Measurements from ENCODE around the gene LILRB3. TPM values are rescaled to one million over a fixed set of nuclear protein-coding genes. Genes with fewer than 3 reads are reported as not detected.
A peak's percentile ranks its signal among the peaks of the same experiment; 100 is the strongest.

Gene LILRB3
- total and polyA plus RNA-seq, 2 of the 4 experiments (the other 2 are of a cell fraction) = not detected

DNA sequence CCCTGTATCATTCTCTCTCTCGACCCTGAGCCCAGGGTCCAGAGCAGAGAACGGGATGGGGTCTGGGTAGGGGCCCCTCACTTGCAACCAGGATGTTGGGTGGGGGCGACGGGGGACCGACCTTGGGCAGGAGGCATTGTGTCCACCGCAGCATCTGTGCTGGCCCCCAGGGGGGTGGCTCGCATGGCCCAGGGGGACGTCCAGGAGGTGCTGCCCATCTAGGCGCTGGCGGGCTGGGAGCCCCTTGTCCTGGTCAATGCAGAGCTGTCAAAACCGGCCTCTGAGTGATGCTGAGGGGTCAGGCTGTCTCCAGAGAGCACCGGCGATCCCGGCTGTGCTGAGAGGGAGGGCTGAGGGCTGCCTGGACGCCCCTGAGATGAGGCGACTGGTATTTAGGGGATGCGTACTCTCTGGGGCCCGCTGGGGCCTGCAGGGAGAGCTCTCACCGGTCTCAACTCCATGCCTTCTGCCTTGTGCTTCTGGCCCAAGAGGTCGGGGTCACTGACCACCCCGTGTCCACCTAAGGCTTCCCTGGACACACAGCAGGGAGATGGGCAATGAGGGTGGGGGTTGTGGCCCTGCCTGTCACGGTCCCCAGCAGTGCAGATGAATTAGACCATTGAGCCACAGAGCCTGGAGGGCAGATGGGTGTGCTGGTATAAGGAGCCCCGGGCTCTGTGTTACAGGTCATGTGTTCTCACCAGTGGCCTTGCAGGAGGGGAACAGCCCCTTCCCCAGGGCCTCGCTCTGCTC, 13.6 kb downstream of the LILRB3 start:
- H3K27me3 ChIP-seq (ENCODE audit: control insufficient read depth, insufficient read depth, low read length) = no peaks in the 10 kb centered on the region
- H3K4ac ChIP-seq (ENCODE audit: low read depth, low read length) = peak overlapping the region; percentile 17
- no peak overlapping the region for H3K14ac ChIP-seq (replicated peaks; ENCODE audit: low read depth, low read length)
- peak overlapping the region; percentile 48; the same call in 1 of the 2 replicates for H3K27ac ChIP-seq (ENCODE audit: insufficient read depth, low read length)
- H3K9me1 ChIP-seq (ENCODE audit: insufficient read depth, low read length) = peaks cover 27% of the 10 kb centered on the region
- no peaks in the 10 kb centered on the region for H3K9me3 ChIP-seq (ENCODE audit: control insufficient read depth, insufficient read depth, low read length)
- no peak overlapping the region for H3K4me3 ChIP-seq (ENCODE audit: insufficient read depth, low read depth, low read length)
- in situ Hi-C loops (cut with MboI; ENCODE audit: low sequenced_read_pairs) (loop anchor here (10.0 kb wide), 1 partner anchor 246 kb away; no protein-coding TSS in a partner anchor), dilution Hi-C loops (cut with HindIII; ENCODE audit: low sequenced_read_pairs, unreplicated experiment) (no loop called here), intact Hi-C loops (cut with micrococcal nuclease) (no loop called here)
- no TSS peak for BruUV-seq (replicated peaks)
- peaks cover 30% of the 10 kb centered on the region for H3K4me1 ChIP-seq (ENCODE audit: control insufficient read depth, insufficient read depth, low read length)
- H3K4me2 ChIP-seq (ENCODE audit: low read depth, low read length) = no peak overlapping the region; the same call in 1 of the 2 replicates
- peaks cover 6 to 68% of the 10 kb centered on the region in 2 experiments for H3K79me1 ChIP-seq (ENCODE audit: low read depth in 1 of 2, low read length in 2 of 2)
- H4K91ac ChIP-seq (ENCODE audit: insufficient read depth, low read depth, low read length) = no peak overlapping the region
- H2BK120ac ChIP-seq (ENCODE audit: low read depth, low read length) = no peak overlapping the region
- ChIA-PET POLR2A (ENCODE audit: unreplicated experiment) (interaction anchor here (1.5 kb wide), 1 partner anchor 19 kb away, joined by 6 read pairs; the partner anchor contains the start of gene MBOAT7), CTCF (interaction anchor here (0.5 to 1.0 kb wide), 2 partner anchors 41 to 400 kb away, joined by 3 to 4 read pairs; no protein-coding TSS in a partner anchor)
- no peak overlapping the region for H4K5ac ChIP-seq (ENCODE audit: low read depth, low read length)
- peak overlapping the region; percentile 0 for H2BK5ac ChIP-seq (ENCODE audit: low read depth, low read length, poor library complexity, severe bottlenecking)
- ATAC-seq (ENCODE audit: low read depth) = peak; percentile 34
- peaks cover 70% of the 10 kb centered on the region for H4K20me1 ChIP-seq (ENCODE audit: insufficient read depth, low read length)
- H2BK20ac ChIP-seq (ENCODE audit: low read depth, low read length) = no peak overlapping the region
- no peak overlapping the region for H3K56ac ChIP-seq (ENCODE audit: extremely low read depth, insufficient read depth, low read length)
- peaks cover 36% of the 10 kb centered on the region for H3K36me3 ChIP-seq (ENCODE audit: control insufficient read depth, insufficient read depth, low read length)
- 67% methylated on average over 5 of the region's 24 CpGs; no CpG with 5 or more reads in 1 of the 2 experiments for WGBS, 2 experiments (ENCODE audit: extremely low coverage in 2 of 2, insufficient read length in 1 of 2)
- peak overlapping the region; percentile 8 for H2AK9ac ChIP-seq (replicated peaks; ENCODE audit: low read depth, low read length, poor library complexity)
- no peak overlapping the region for H3K23ac ChIP-seq (ENCODE audit: low read depth, low read length)
- no peak overlapping the region for H3K9ac ChIP-seq (ENCODE audit: low read depth, low read length)
- no peak overlapping the region for H2BK15ac ChIP-seq (ENCODE audit: low read depth, low read length)
- DNase-seq = no peak
- peak overlapping the region; percentile 47; the same call in 1 of the 2 replicates for H2AK5ac ChIP-seq (ENCODE audit: low read depth, low read length)
- no peak overlapping the region for H3K18ac ChIP-seq (ENCODE audit: low read depth, low read length)
- no peak overlapping the region for H2AFZ ChIP-seq (replicated peaks; ENCODE audit: low read length, poor library complexity)
- no peak overlapping the region for H4K8ac ChIP-seq (ENCODE audit: low read depth in 2 of 2, low read length in 2 of 2)
- TF ChIP-seq CHD1 (IDR thresholded peaks at IDR 0.05; ENCODE audit: low read depth, low read length) (no peak), MAZ (IDR thresholded peaks at IDR 0.05; ENCODE audit: borderline replicate concordance, low read depth, low read length) (no peak), MAFK (IDR thresholded peaks at IDR 0.05; ENCODE audit: low read depth, low read length) (no peak), BHLHE40 (IDR thresholded peaks at IDR 0.05; ENCODE audit: low read depth, low read length) (no peak), RFX5 (IDR thresholded peaks at IDR 0.05; ENCODE audit: low read depth, low read length) (no peak), RAD21 (IDR thresholded peaks at IDR 0.05; ENCODE audit: low read length) (no peak), POLR2A (IDR thresholded peaks at IDR 0.05; ENCODE audit: low read depth, low read length) (no peak; the same call in 1 of the 2 replicates), CEBPB (IDR thresholded peaks at IDR 0.05; ENCODE audit: low read depth, low read length) (no peak), FOS (IDR thresholded peaks at IDR 0.05; ENCODE audit: low read depth, low read length) (no peak), RCOR1 (IDR thresholded peaks at IDR 0.05; ENCODE audit: insufficient replicate concordance, low read length) (no peak), NFE2L2 (IDR thresholded peaks at IDR 0.05; ENCODE audit: low read depth, low read length) (no peak), SMC3 (IDR thresholded peaks at IDR 0.05; ENCODE audit: low read depth, low read length) (no peak)
- TF ChIP-seq, protein P1, sequence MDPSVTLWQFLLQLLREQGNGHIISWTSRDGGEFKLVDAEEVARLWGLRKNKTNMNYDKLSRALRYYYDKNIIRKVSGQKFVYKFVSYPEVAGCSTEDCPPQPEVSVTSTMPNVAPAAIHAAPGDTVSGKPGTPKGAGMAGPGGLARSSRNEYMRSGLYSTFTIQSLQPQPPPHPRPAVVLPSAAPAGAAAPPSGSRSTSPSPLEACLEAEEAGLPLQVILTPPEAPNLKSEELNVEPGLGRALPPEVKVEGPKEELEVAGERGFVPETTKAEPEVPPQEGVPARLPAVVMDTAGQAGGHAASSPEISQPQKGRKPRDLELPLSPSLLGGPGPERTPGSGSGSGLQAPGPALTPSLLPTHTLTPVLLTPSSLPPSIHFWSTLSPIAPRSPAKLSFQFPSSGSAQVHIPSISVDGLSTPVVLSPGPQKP (IDR thresholded peaks at IDR 0.05; ENCODE audit: borderline replicate concordance, low read depth, low read length) = no peak
- TF ChIP-seq, protein P2, sequence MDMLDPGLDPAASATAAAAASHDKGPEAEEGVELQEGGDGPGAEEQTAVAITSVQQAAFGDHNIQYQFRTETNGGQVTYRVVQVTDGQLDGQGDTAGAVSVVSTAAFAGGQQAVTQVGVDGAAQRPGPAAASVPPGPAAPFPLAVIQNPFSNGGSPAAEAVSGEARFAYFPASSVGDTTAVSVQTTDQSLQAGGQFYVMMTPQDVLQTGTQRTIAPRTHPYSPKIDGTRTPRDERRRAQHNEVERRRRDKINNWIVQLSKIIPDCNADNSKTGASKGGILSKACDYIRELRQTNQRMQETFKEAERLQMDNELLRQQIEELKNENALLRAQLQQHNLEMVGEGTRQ (IDR thresholded peaks at IDR 0.05; ENCODE audit: low read depth, low read length) = no peak
- TF ChIP-seq, protein P3, sequence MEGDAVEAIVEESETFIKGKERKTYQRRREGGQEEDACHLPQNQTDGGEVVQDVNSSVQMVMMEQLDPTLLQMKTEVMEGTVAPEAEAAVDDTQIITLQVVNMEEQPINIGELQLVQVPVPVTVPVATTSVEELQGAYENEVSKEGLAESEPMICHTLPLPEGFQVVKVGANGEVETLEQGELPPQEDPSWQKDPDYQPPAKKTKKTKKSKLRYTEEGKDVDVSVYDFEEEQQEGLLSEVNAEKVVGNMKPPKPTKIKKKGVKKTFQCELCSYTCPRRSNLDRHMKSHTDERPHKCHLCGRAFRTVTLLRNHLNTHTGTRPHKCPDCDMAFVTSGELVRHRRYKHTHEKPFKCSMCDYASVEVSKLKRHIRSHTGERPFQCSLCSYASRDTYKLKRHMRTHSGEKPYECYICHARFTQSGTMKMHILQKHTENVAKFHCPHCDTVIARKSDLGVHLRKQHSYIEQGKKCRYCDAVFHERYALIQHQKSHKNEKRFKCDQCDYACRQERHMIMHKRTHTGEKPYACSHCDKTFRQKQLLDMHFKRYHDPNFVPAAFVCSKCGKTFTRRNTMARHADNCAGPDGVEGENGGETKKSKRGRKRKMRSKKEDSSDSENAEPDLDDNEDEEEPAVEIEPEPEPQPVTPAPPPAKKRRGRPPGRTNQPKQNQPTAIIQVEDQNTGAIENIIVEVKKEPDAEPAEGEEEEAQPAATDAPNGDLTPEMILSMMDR (conservative IDR thresholded peaks at IDR 0.05; ENCODE audit: low read depth, low read length) = no peak
